Mucosa of descending colon (tissue), 3 donors: Measurements from ENCODE around the gene MYO15A. TPM values are rescaled to one million over a fixed set of nuclear protein-coding genes. Genes with fewer than 3 reads are reported as not detected.
"Not testable (repeated sequence)": the region's sequence is repeated elsewhere in the genome, so short reads cannot be mapped to it uniquely, and the experiment has no call there.

Source experiments
- ATAC-seq: fragments of 200-7000 bp; cut with Tn5 transposase; one replicate; pipeline ENCODE4 v1.9.1; 2020; ENCODE audit warnings: mild to moderate bottlenecking, moderate library complexity
- DNase-seq, 3 donors: peaks; one replicate each; pipeline ENCODE4 v3.0.0-alpha.2; 2020
- H3K36me3 ChIP-seq: fragments of 200-600 bp; one replicate; pipeline ENCODE4 v1.8.0; 2021; ENCODE audit warnings: low read depth, mild to moderate bottlenecking
- H3K4me1 ChIP-seq: fragments of 200-600 bp; one replicate; pipeline ENCODE4 v1.8.0; 2021; ENCODE audit warnings: low read depth, mild to moderate bottlenecking
- H3K4me3 ChIP-seq: fragments of 200-600 bp; one replicate; pipeline ENCODE4 v1.8.0; 2021; ENCODE audit warnings: mild to moderate bottlenecking
- H3K9me3 ChIP-seq: fragments of 200-600 bp; one replicate; pipeline ENCODE4 v1.8.0; 2021; ENCODE audit warnings: mild to moderate bottlenecking
- CTCF ChIP-seq: fragments of 200-600 bp; IDR thresholded peaks from one replicate; pipeline ENCODE4 v1.8.0; 2022; ENCODE audit warnings: antibody characterized with exemption, mild to moderate bottlenecking
- intact Hi-C, 2 donors: fragments of 100-400 bp; cut with DNase I in 1 of 2; cut with micrococcal nuclease in 1 of 2; formaldehyde crosslinking; loops; one replicate each; pipeline versions ENCODE4 v1.11.0 to v1.11.1; 2022; cut with DNase I, micrococcal nuclease
- total RNA-seq, 3 donors: library from RNA; stranded (reverse); fragmentation: NEBNext Ultra II Directional in 2 of 3; extraction: Animal tissue kit (Norgen Biotek cat#: 25700) in 2 of 3; gene quantifications; one replicate each; pipeline versions ENCODE4 v1.2.1 to v1.2.4, GENCODE V29; 2021 to 2023
- donor health status: DM: no; HTN: no; CAD: no; lungs with moderate emphysema.
- donor health status: DM: no; HTN: no; CAD: no.
- donor health status: DM: no; HTN: yes; CAD: no.

The MYO15A gene
- total RNA-seq, 3 donors from 2014 or later: 0.60 to 2.0 (median 1.2) TPM

- no peak for TF ChIP-seq CTCF
- H3K9me3 ChIP-seq: no peaks in the 10 kb centered on the region
- no peak overlapping the region for H3K4me3 ChIP-seq
- peaks cover 4% of the 10 kb centered on the region for H3K4me1 ChIP-seq
- H3K36me3 ChIP-seq: no peaks in the 10 kb centered on the region
- DNase-seq: no peak
- intact Hi-C loops: no loop called here
- ATAC-seq: no peak
Measured at GRCh38 chr17:18201108-18201507, 92.6 kb downstream of the MYO15A start.

DNA sequence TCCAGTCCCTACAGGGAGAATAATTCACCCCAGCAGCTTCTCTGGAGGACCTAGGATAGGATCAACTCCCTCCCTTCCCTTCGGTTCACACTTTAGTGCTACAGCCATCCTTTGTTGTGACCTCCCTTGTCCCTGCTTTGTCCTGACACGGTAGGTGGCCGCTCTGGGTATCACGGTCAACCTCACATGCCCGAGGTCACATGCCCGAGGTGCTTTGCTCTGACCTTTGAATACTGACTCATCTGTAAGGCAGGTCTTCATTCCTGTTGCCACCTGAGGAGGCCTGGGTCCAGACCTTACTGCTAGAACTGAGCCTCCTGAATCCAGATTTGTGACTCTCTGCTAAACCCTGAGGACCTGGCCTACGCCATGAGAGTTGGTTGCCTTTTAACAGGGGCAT, 94.8 kb downstream of the MYO15A start:
- Histone ChIP-seq H3K36me3 (no peaks in the 10 kb centered on the region), H3K4me3 (no peak overlapping the region), H3K4me1 (peaks cover 4% of the 10 kb centered on the region), H3K9me3 (no peaks in the 10 kb centered on the region)
- DNase-seq (no peak), ATAC-seq (peak; percentile 78)
- TF ChIP-seq CTCF: no peak
- intact Hi-C loops: no loop called here

- Histone ChIP-seq H3K36me3 (peaks cover 13% of the 10 kb centered on the region), H3K9me3 (no peaks in the 10 kb centered on the region), H3K4me1 (no peaks in the 10 kb centered on the region), H3K4me3 (no peak overlapping the region)
- ATAC-seq (no peak), DNase-seq (no peak)
- intact Hi-C loops: no loop called here
- no peak for TF ChIP-seq CTCF
Measured at GRCh38 chr17:18205861-18206260, 97.3 kb downstream of the MYO15A start.

DNA sequence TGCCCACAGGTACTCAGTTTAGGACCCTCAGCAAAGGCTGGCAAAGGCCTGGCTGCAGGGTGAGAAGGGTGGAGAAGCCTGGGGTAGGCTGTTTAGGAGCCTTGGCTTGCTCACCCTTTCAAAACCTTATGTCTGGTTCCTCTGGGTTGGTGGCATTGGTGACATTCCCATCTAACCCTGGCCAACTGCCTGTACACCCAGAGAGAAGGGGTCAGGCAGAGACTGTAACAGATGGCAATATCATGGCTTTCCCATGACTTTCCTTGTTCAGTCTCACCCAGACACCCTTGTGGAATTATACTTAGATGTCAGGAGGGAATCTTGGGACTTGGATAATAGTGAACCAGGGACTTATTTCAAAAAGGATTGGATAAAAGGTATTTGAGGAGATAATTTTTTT, 98.4 kb downstream of the MYO15A start:
- Histone ChIP-seq H3K4me1 (no peaks in the 10 kb centered on the region), H3K36me3 (peaks cover 13% of the 10 kb centered on the region), H3K9me3 (no peaks in the 10 kb centered on the region), H3K4me3 (no peak overlapping the region)
- intact Hi-C loops: no loop called here
- DNase-seq: no peak
- ATAC-seq: no peak
- no peak for TF ChIP-seq CTCF

DNA sequence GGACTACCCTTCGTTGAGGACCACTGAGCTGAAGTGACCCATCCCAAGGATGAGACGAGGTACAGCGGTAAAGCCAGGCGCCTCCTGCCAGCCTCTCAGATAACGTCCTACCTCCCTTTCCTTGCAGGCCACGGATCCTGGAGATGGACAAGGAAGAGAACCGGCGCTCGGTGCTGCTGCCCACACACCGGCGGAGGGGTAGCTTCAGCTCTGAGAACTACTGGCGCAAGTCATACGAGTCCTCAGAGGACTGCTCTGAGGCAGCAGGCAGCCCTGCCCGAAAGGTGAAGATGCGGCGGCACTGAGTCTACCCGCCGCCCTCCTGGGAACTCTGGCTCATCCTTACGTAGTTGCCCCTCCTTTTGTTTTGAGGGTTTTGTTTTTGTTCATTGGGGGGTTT, 99.5 kb downstream of the MYO15A start:
- DNase-seq: no peak
- H3K36me3 ChIP-seq: peaks cover 13% of the 10 kb centered on the region
- H3K4me3 ChIP-seq: no peak overlapping the region
- ATAC-seq: no peak
- H3K9me3 ChIP-seq: no peaks in the 10 kb centered on the region
- H3K4me1 ChIP-seq: no peaks in the 10 kb centered on the region
- intact Hi-C loops: no loop called here
- TF ChIP-seq CTCF: no peak

DNA sequence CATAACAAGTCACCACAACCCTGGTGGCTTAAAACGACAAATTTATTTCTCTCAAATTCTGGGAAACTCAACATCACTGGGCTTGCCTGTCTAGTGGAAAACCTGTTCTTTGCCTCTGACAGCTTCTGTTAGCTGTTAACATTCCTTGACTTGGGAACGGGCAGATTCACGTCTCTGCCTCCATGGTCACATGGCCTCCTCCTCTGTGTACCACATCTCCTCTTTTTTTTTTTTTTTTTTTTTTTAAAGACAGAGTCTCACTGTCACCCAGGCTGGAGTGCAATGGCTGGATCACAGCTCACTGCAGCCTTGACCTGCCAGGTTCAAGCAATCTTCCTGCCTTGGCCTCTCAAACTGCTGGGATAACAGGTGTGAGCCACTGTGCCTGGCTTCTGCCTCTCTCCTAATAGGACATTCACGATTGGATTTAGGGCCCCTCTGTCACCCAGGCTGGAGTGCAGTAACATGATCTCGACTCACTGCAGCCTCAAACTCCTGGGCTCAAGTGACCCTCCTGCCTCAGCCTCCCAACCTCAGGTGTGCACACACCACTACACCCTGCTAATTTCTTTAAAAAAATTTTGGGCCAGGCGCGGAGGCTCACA, 105.2 kb downstream of the MYO15A start:
- no peaks in the 10 kb centered on the region for H3K9me3 ChIP-seq
- no peak overlapping the region for H3K4me3 ChIP-seq
- H3K36me3 ChIP-seq: peaks cover 10% of the 10 kb centered on the region
- DNase-seq: no peak
- no peaks in the 10 kb centered on the region for H3K4me1 ChIP-seq
- no peak for TF ChIP-seq CTCF
- ATAC-seq: no peak
- intact Hi-C loops: no loop called here

DNA sequence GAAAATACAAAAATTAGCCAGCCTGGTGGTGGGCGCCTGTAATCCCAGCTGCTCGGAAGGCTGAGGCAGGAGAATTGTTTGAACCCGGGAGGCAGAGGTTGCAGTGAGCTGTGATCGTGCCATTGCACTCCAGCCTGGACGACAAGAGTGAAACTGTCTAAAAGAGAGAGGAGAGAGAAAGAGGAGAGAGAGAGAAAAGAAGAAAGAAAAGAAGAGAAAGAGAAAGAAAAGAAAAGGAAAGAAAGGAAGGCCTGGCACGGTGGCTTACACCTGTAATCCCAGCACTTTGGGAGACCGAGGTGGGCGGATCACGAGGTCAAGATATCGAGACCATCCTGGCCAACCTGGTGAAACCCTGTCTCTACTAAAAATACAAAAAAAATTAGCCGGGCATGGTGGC, 108.3 kb downstream of the MYO15A start:
- H3K9me3 ChIP-seq, H3K36me3 ChIP-seq, H3K4me3 ChIP-seq, intact Hi-C loops, ATAC-seq, DNase-seq, H3K4me1 ChIP-seq: not testable (repeated sequence)
